ENCODE results near the gene POLR2M. TPM values are rescaled to one million over a fixed set of nuclear protein-coding genes. Genes with fewer than 3 reads are reported as not detected.

POLR2M gene
- total RNA-seq, 1 donor from 2014 or later, result 70.8 TPM

GRCh38 chr15:57738734-57739237, 32.3 kb downstream of the POLR2M start:
- Mint-ChIP-seq H3K4me1 (ENCODE audit: unreplicated experiment) (no peaks in the 10 kb centered on the region), H3K27me3 (ENCODE audit: unreplicated experiment) (no peaks in the 10 kb centered on the region), H3K4me3 (ENCODE audit: unreplicated experiment) (no peak overlapping the region), H3K27ac (ENCODE audit: unreplicated experiment) (peak overlapping the region; percentile 65), H3K9me3 (ENCODE audit: unreplicated experiment) (no peaks in the 10 kb centered on the region), H3K36me3 (ENCODE audit: low read depth, unreplicated experiment) (no peaks in the 10 kb centered on the region)
- DNase-seq (ENCODE audit: low spot score), result no peak
- TF ChIP-seq, protein P1, sequence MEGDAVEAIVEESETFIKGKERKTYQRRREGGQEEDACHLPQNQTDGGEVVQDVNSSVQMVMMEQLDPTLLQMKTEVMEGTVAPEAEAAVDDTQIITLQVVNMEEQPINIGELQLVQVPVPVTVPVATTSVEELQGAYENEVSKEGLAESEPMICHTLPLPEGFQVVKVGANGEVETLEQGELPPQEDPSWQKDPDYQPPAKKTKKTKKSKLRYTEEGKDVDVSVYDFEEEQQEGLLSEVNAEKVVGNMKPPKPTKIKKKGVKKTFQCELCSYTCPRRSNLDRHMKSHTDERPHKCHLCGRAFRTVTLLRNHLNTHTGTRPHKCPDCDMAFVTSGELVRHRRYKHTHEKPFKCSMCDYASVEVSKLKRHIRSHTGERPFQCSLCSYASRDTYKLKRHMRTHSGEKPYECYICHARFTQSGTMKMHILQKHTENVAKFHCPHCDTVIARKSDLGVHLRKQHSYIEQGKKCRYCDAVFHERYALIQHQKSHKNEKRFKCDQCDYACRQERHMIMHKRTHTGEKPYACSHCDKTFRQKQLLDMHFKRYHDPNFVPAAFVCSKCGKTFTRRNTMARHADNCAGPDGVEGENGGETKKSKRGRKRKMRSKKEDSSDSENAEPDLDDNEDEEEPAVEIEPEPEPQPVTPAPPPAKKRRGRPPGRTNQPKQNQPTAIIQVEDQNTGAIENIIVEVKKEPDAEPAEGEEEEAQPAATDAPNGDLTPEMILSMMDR (IDR thresholded peaks at IDR 0.05; ENCODE audit: unreplicated experiment), result no peak

GRCh38 chr15:57740048-57740447, 33.5 kb downstream of the POLR2M start:
- no peak for DNase-seq (ENCODE audit: low spot score)
- Mint-ChIP-seq H3K27me3 (ENCODE audit: unreplicated experiment) (no peaks in the 10 kb centered on the region), H3K27ac (ENCODE audit: unreplicated experiment) (no peak overlapping the region), H3K4me1 (ENCODE audit: unreplicated experiment) (peaks cover 5% of the 10 kb centered on the region), H3K9me3 (ENCODE audit: unreplicated experiment) (no peaks in the 10 kb centered on the region), H3K36me3 (ENCODE audit: low read depth, unreplicated experiment) (no peaks in the 10 kb centered on the region), H3K4me3 (ENCODE audit: unreplicated experiment) (no peak overlapping the region)
- TF ChIP-seq, protein P1 (IDR thresholded peaks at IDR 0.05; ENCODE audit: unreplicated experiment), result no peak

- no peak for DNase-seq (ENCODE audit: low spot score)
- Mint-ChIP-seq H3K27ac (ENCODE audit: unreplicated experiment) (no peak overlapping the region), H3K36me3 (ENCODE audit: low read depth, unreplicated experiment) (no peaks in the 10 kb centered on the region), H3K27me3 (ENCODE audit: unreplicated experiment) (no peaks in the 10 kb centered on the region), H3K4me3 (ENCODE audit: unreplicated experiment) (no peak overlapping the region), H3K4me1 (ENCODE audit: unreplicated experiment) (peaks cover 5% of the 10 kb centered on the region), H3K9me3 (ENCODE audit: unreplicated experiment) (no peaks in the 10 kb centered on the region)
- TF ChIP-seq, protein P1 (IDR thresholded peaks at IDR 0.05; ENCODE audit: unreplicated experiment), result no peak
These were observed 34.6 kb downstream of the POLR2M start for GRCh38 chr15:57741089-57741488.

GRCh38 chr15:57743424-57743823, 36.9 kb downstream of the POLR2M start:
- TF ChIP-seq, protein P1 (IDR thresholded peaks at IDR 0.05; ENCODE audit: unreplicated experiment), result no peak
- DNase-seq (ENCODE audit: low spot score), result no peak

DNA sequence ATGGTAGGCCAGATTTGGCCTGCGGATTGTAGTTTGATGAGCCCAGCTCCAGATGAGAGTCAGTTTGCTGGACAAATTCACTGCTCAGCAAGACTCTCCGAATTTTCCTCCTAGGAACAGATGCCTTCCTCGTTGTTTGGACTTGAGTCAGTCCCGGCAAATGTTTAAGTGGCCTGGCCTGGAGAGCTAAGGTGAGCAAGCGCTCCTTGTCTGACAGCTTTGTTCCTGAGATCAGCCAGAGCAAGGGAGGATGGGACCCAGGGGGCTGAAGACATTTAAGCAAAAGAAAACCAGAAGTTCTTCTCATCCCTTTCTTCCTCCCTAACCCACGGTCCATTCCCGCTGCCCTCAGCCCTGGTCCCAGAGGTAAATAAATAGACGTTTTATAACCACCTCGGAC, 40.3 kb downstream of the POLR2M start:
- Mint-ChIP-seq H3K27ac (ENCODE audit: unreplicated experiment) (no peak overlapping the region), H3K4me1 (ENCODE audit: unreplicated experiment) (peaks cover 5% of the 10 kb centered on the region), H3K9me3 (ENCODE audit: unreplicated experiment) (no peaks in the 10 kb centered on the region), H3K27me3 (ENCODE audit: unreplicated experiment) (peaks cover 1% of the 10 kb centered on the region), H3K4me3 (ENCODE audit: unreplicated experiment) (no peak overlapping the region), H3K36me3 (ENCODE audit: low read depth, unreplicated experiment) (no peaks in the 10 kb centered on the region)
- TF ChIP-seq, protein P1 (IDR thresholded peaks at IDR 0.05; ENCODE audit: unreplicated experiment), result no peak
- DNase-seq (ENCODE audit: low spot score), result no peak

More at GRCh38 chr15:57743424-57743823, 36.9 kb downstream of the POLR2M start:
- peaks cover 5% of the 10 kb centered on the region for H3K4me1 Mint-ChIP-seq (ENCODE audit: unreplicated experiment)
- no peaks in the 10 kb centered on the region for H3K36me3 Mint-ChIP-seq (ENCODE audit: low read depth, unreplicated experiment)
- no peak overlapping the region for H3K4me3 Mint-ChIP-seq (ENCODE audit: unreplicated experiment)
- peaks cover 1% of the 10 kb centered on the region for H3K27me3 Mint-ChIP-seq (ENCODE audit: unreplicated experiment)
- H3K27ac Mint-ChIP-seq (ENCODE audit: unreplicated experiment), result no peak overlapping the region
- no peaks in the 10 kb centered on the region for H3K9me3 Mint-ChIP-seq (ENCODE audit: unreplicated experiment)
